MCF 10A (cell line): ENCODE data around the gene NKD1. TPM values are rescaled to one million over a fixed set of nuclear protein-coding genes. Genes with fewer than 3 reads are reported as not detected.

Experiments used
- BruUV-seq: library from RNA; stranded (reverse); fragments of 400-500 nt; replicated peaks from 2 replicates; lab custom pipeline; 2021; lab: Mats Ljungman, UMichigan
- CTCF ChIA-PET: fragments of 300-600 bp; sonication (Branson Sonifier 250); formaldehyde crosslinking; extraction: SDS; loops from one replicate; lab custom pipeline; 2021; ENCODE audit warnings: antibody characterized with exemption, inconsistent platforms; lab: Yijun Ruan, JAX
- POLR2A ChIA-PET: fragments of 300-600, 350-650 bp; sonication (Branson Sonifier 250); formaldehyde crosslinking; extraction: SDS; loops from one replicate; lab custom pipeline; 2020; ENCODE audit warnings: antibody characterized with exemption, inconsistent platforms; lab: Yijun Ruan, JAX
- DNase-seq: peaks from one replicate; pipeline ENCODE4 v3.0.0-alpha.2; 2018; ENCODE audit not compliant: unreplicated experiment
- H3K27ac Mint-ChIP-seq: one replicate; pipeline ENCODE4 v1.8.0; 2022; ENCODE audit warnings: mild to moderate bottlenecking, low read depth, mixed read lengths; ENCODE audit not compliant: unreplicated experiment
- H3K27me3 Mint-ChIP-seq: one replicate; pipeline ENCODE4 v1.8.0; 2022; ENCODE audit warnings: mixed read lengths; ENCODE audit not compliant: insufficient read depth, unreplicated experiment
- H3K36me3 Mint-ChIP-seq: one replicate; pipeline ENCODE4 v1.8.0; 2022; ENCODE audit warnings: mild to moderate bottlenecking, moderate library complexity, mixed read lengths; ENCODE audit not compliant: insufficient read depth, unreplicated experiment
- H3K4me1 Mint-ChIP-seq: one replicate; pipeline ENCODE4 v1.8.0; 2022; ENCODE audit warnings: mixed read lengths; ENCODE audit not compliant: insufficient read depth, unreplicated experiment
- H3K4me3 Mint-ChIP-seq: one replicate; pipeline ENCODE4 v1.8.0; 2022; ENCODE audit warnings: mild to moderate bottlenecking, moderate library complexity, mixed read lengths; ENCODE audit not compliant: unreplicated experiment
- H3K9me3 Mint-ChIP-seq: one replicate; pipeline ENCODE4 v1.8.0; 2022; ENCODE audit warnings: mixed read lengths; ENCODE audit not compliant: unreplicated experiment
- intact Hi-C: fragments of 100-400 bp; cut with micrococcal nuclease; formaldehyde crosslinking; loops from 2 replicates; pipeline ENCODE4 v1.14.1; 2022
- total RNA-seq: library from RNA; stranded (reverse); gene quantifications from 2 replicates; pipeline ENCODE4 v1.2.3, GENCODE V29; 2022
- TF ChIP-seq, protein P1 (sequence below): fragments of 200-600 bp; IDR thresholded peaks from one replicate; pipeline ENCODE4 v1.8.0; 2022; ENCODE audit warnings: antibody characterized with exemption, mild to moderate bottlenecking; ENCODE audit not compliant: unreplicated experiment

The NKD1 gene
- total RNA-seq, 1 experiment from 2014 or later = 0.07 TPM

DNA sequence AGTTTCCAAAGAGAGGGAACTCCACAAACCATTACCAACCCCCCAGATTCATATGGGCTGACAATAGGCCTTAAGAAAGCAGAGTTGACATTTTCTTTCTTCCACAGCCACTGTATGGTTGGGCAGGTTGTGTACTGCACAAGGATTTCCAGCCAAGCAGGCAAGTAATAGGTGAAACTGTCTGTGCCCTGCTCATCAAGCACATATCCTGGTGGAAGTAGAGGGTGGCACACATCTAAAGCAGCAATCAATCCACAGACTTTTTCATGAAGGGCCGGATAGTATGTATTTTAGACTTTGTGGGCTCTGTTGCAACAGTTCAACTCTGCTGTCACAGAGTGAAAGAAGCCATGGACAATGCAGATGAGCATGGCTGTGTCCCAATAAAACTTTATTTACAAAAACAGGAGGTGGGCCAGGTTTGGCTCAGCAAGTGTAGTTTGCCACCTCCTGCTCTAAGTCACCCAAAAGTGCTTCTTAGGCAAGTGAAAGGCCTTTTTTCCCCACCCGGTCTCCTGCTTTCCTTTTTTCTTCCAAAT is 69.5 kb downstream of the NKD1 start:
- Mint-ChIP-seq H3K27ac (no peak overlapping the region), H3K9me3 (no peaks in the 10 kb centered on the region), H3K36me3 (no peaks in the 10 kb centered on the region), H3K4me3 (no peak overlapping the region), H3K4me1 (no peaks in the 10 kb centered on the region), H3K27me3 (no peaks in the 10 kb centered on the region)
- CTCF ChIA-PET = no interaction called here
- BruUV-seq = no TSS peak
- intact Hi-C loops = no loop called here
- DNase-seq = no peak
- TF ChIP-seq, protein P1, sequence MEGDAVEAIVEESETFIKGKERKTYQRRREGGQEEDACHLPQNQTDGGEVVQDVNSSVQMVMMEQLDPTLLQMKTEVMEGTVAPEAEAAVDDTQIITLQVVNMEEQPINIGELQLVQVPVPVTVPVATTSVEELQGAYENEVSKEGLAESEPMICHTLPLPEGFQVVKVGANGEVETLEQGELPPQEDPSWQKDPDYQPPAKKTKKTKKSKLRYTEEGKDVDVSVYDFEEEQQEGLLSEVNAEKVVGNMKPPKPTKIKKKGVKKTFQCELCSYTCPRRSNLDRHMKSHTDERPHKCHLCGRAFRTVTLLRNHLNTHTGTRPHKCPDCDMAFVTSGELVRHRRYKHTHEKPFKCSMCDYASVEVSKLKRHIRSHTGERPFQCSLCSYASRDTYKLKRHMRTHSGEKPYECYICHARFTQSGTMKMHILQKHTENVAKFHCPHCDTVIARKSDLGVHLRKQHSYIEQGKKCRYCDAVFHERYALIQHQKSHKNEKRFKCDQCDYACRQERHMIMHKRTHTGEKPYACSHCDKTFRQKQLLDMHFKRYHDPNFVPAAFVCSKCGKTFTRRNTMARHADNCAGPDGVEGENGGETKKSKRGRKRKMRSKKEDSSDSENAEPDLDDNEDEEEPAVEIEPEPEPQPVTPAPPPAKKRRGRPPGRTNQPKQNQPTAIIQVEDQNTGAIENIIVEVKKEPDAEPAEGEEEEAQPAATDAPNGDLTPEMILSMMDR = no peak
- POLR2A ChIA-PET = no interaction called here

DNA sequence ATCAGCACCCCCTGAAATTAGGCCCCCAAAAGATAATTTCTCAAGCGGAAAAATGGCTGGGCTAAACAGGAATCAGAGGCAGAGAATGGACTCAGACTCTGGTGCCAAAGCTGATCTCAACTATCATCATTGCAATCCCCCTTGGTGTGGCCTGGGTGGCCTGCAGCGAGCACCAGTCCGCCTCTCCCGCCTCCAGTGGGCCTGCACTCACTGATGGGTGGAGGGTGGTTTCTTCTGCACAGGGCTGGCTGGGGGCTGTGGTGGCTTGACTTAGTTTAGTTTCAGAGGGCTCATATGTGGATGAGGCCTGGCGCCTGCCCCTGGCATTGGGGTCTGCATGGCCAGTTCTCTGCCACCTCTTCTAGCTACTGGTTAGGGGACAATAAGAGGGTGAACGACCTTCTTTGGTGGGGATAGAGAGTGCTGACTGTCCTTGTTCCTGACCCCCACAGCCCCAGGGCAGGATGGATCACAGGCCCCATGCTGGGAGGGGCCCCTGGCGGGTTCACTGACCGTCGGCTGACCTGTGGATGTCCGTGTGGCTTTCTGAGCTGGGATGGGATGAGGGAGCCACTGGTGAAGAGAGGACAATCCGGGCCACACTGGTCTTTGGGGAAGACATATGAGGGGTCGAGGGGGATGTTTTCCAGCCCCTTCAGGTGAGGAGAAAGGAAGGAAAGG is 70.2 kb downstream of the NKD1 start:
- no peaks in the 10 kb centered on the region for H3K27me3 Mint-ChIP-seq
- DNase-seq = no peak
- CTCF ChIA-PET = interaction anchor here (0.7 kb wide), 1 partner anchor 45 kb away, joined by 4 read pairs; no protein-coding TSS in a partner anchor
- intact Hi-C loops = no loop called here
- no peak overlapping the region for H3K4me3 Mint-ChIP-seq
- BruUV-seq = no TSS peak
- no peaks in the 10 kb centered on the region for H3K4me1 Mint-ChIP-seq
- POLR2A ChIA-PET = no interaction called here
- no peaks in the 10 kb centered on the region for H3K36me3 Mint-ChIP-seq
- TF ChIP-seq, protein P1 = no peak
- H3K9me3 Mint-ChIP-seq = no peaks in the 10 kb centered on the region
- no peak overlapping the region for H3K27ac Mint-ChIP-seq

DNA sequence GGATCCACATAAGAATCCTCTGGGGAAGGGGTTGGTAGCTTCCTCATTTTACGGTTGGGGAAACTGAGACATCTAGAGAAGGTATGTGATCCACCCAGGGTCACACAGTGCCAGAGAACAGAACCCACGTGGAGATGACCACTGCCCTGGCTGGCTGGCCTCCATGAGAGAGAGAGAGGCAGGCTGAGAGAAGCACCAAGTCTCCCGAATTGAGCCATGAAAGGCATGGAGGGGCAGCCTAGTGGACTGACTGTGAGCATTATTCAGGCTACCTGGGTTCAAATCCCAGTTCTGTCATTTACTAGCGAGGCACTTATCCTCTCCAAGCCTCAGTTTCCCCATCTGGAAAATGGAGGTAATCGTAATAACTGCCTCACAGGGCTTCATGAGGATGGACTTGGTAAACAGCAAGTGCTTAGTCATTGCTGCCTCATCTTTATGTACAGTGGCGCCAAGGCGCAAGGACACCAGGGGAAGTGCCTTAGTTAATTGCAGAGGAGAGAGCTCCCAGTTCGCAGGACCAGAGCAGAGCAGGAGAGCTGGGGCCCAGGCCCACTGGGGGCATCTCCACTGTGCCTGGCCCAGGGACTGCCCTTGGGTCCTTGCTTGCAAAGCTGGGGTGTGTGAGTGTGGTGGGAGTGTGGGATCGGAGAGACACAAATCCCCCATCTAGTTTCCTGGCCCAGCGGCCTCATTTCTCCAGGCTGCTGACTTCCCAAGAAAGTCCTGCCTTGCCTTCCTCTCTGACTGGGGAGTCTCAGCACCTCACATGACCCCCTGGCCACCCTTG is 71.7 kb downstream of the NKD1 start:
- no peak overlapping the region for H3K4me3 Mint-ChIP-seq
- DNase-seq = no peak
- TF ChIP-seq, protein P1 = no peak
- POLR2A ChIA-PET = interaction anchor here (0.7 kb wide), 1 partner anchor 18 kb away, joined by 3 read pairs; no protein-coding TSS in a partner anchor
- no peaks in the 10 kb centered on the region for H3K9me3 Mint-ChIP-seq
- H3K4me1 Mint-ChIP-seq = no peaks in the 10 kb centered on the region
- H3K27ac Mint-ChIP-seq = no peak overlapping the region
- H3K27me3 Mint-ChIP-seq = no peaks in the 10 kb centered on the region
- no TSS peak for BruUV-seq
- CTCF ChIA-PET = interaction anchor here (0.8 to 1.1 kb wide), 2 partner anchors 45 to 187 kb away, joined by 3 read pairs; no protein-coding TSS in a partner anchor
- H3K36me3 Mint-ChIP-seq = no peaks in the 10 kb centered on the region
- intact Hi-C loops = no loop called here
